H1 (cell line): ENCODE measurements around the gene SLC37A1. TPM values are rescaled to one million over a fixed set of nuclear protein-coding genes. Genes with fewer than 3 reads are reported as not detected.

Source experiments
- HDAC6 ChIP-seq: IDR thresholded peaks from one replicate; pipeline ENCODE4 v1.7.1; 2012; ENCODE audit warnings: low read depth, mild to moderate bottlenecking, inconsistent platforms, low read length, moderate library complexity
- KDM1A ChIP-seq: fragments of 200-600, 300-600 bp; sonication (generic); IDR thresholded peaks from 2 replicates; pipeline ENCODE4 v1.7.1; 2016; ENCODE audit warnings: mild to moderate bottlenecking, low read length, borderline replicate concordance
- RFX5 ChIP-seq: IDR thresholded peaks from 2 replicates; pipeline ENCODE4 v1.6.1; 2011; ENCODE audit warnings: low read depth, low read length, improper control_type of control experiment, borderline replicate concordance
- TCF12 ChIP-seq: IDR thresholded peaks from 2 replicates; pipeline ENCODE4 v1.6.1; 2011; ENCODE audit warnings: low read depth, mild to moderate bottlenecking, low read length
- polyA plus RNA-seq, 7 experiments: library from polyadenylated mRNA; depleted of rRNA in 3 of 7; stranded (reverse) in 5 of 7; unstranded in 2 of 7; fragments of >200 nt in 5 of 7; fragments of 200-250 nt in 2 of 7; gene quantifications; 1 replicate in 5 of 7; 2 replicates in 1 of 7; 4 replicates in 1 of 7; pipeline versions ENCODE4 v1.2.1 to v1.2.3, GENCODE V29; 2011 to 2013; ENCODE audit warnings: missing spikeins in 2 of 7, mixed read lengths in 2 of 7
- total RNA-seq: library from RNA; stranded (reverse); fragmentation: NEBNext Ultra II Directional; extraction: Animal tissue kit (Norgen Biotek cat#: 25700); gene quantifications from 2 replicates; pipeline ENCODE4 v1.2.1, GENCODE V29; 2021
- TF ChIP-seq, protein P1 (sequence below): fragments of 300-600 bp; sonication (generic); IDR thresholded peaks from 2 replicates; pipeline ENCODE4 v1.7.1; 2012; ENCODE audit warnings: low read length, moderate library complexity, mild to moderate bottlenecking, inconsistent platforms; ENCODE audit not compliant: insufficient replicate concordance

The SLC37A1 gene
- total and polyA plus RNA-seq, 2 of the 8 experiments (the other 6 are each of a cell fraction or from before 2014, with no cell fraction given): 15.6 to 30.9 TPM

DNA sequence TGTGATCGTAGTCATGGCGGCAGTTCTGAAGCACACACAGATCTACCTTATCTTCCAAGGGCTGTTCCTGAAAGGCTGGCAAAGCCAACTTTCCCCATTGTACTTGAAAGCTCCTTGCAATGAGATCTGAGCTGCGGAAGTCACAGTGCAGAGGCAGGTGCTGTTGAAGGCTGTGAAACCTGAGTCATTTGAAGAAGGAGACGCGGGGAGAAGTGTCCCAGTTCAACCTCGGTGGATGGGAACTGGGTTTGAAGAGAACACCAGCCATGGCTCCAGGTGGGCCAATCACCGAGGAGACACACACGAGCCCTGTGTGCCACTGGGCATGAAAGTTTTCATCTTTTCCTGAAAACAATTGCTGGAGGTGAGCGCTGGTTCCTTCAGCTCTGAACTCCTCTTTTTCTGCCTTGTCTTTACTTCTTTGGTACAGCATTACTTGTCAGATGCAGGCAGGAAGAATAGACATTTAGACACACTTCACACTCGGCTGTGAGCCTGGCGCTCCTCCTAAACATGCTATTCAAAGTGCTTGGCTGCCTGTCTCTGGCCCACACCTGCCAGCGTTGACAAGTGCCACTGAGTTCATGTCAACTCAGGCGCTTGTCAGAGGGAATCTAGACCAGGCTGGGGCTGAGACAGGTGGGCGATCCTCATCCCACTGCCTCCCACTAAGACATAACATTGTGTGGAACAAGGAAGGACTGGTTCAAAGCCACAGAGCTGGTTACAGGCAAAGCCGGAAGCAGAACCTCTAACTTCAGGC lies 114.1 kb downstream of the SLC37A1 start (continued):
- TF ChIP-seq, protein P1, sequence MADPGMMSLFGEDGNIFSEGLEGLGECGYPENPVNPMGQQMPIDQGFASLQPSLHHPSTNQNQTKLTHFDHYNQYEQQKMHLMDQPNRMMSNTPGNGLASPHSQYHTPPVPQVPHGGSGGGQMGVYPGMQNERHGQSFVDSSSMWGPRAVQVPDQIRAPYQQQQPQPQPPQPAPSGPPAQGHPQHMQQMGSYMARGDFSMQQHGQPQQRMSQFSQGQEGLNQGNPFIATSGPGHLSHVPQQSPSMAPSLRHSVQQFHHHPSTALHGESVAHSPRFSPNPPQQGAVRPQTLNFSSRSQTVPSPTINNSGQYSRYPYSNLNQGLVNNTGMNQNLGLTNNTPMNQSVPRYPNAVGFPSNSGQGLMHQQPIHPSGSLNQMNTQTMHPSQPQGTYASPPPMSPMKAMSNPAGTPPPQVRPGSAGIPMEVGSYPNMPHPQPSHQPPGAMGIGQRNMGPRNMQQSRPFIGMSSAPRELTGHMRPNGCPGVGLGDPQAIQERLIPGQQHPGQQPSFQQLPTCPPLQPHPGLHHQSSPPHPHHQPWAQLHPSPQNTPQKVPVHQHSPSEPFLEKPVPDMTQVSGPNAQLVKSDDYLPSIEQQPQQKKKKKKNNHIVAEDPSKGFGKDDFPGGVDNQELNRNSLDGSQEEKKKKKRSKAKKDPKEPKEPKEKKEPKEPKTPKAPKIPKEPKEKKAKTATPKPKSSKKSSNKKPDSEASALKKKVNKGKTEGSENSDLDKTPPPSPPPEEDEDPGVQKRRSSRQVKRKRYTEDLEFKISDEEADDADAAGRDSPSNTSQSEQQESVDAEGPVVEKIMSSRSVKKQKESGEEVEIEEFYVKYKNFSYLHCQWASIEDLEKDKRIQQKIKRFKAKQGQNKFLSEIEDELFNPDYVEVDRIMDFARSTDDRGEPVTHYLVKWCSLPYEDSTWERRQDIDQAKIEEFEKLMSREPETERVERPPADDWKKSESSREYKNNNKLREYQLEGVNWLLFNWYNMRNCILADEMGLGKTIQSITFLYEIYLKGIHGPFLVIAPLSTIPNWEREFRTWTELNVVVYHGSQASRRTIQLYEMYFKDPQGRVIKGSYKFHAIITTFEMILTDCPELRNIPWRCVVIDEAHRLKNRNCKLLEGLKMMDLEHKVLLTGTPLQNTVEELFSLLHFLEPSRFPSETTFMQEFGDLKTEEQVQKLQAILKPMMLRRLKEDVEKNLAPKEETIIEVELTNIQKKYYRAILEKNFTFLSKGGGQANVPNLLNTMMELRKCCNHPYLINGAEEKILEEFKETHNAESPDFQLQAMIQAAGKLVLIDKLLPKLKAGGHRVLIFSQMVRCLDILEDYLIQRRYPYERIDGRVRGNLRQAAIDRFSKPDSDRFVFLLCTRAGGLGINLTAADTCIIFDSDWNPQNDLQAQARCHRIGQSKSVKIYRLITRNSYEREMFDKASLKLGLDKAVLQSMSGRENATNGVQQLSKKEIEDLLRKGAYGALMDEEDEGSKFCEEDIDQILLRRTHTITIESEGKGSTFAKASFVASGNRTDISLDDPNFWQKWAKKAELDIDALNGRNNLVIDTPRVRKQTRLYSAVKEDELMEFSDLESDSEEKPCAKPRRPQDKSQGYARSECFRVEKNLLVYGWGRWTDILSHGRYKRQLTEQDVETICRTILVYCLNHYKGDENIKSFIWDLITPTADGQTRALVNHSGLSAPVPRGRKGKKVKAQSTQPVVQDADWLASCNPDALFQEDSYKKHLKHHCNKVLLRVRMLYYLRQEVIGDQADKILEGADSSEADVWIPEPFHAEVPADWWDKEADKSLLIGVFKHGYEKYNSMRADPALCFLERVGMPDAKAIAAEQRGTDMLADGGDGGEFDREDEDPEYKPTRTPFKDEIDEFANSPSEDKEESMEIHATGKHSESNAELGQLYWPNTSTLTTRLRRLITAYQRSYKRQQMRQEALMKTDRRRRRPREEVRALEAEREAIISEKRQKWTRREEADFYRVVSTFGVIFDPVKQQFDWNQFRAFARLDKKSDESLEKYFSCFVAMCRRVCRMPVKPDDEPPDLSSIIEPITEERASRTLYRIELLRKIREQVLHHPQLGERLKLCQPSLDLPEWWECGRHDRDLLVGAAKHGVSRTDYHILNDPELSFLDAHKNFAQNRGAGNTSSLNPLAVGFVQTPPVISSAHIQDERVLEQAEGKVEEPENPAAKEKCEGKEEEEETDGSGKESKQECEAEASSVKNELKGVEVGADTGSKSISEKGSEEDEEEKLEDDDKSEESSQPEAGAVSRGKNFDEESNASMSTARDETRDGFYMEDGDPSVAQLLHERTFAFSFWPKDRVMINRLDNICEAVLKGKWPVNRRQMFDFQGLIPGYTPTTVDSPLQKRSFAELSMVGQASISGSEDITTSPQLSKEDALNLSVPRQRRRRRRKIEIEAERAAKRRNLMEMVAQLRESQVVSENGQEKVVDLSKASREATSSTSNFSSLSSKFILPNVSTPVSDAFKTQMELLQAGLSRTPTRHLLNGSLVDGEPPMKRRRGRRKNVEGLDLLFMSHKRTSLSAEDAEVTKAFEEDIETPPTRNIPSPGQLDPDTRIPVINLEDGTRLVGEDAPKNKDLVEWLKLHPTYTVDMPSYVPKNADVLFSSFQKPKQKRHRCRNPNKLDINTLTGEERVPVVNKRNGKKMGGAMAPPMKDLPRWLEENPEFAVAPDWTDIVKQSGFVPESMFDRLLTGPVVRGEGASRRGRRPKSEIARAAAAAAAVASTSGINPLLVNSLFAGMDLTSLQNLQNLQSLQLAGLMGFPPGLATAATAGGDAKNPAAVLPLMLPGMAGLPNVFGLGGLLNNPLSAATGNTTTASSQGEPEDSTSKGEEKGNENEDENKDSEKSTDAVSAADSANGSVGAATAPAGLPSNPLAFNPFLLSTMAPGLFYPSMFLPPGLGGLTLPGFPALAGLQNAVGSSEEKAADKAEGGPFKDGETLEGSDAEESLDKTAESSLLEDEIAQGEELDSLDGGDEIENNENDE: no peak
- no peak for TF ChIP-seq RFX5
- TF ChIP-seq HDAC6: no peak
- TF ChIP-seq TCF12: no peak
- TF ChIP-seq KDM1A: no peak
